ENCODE measurements around the gene PPP2R5B.

DNA sequence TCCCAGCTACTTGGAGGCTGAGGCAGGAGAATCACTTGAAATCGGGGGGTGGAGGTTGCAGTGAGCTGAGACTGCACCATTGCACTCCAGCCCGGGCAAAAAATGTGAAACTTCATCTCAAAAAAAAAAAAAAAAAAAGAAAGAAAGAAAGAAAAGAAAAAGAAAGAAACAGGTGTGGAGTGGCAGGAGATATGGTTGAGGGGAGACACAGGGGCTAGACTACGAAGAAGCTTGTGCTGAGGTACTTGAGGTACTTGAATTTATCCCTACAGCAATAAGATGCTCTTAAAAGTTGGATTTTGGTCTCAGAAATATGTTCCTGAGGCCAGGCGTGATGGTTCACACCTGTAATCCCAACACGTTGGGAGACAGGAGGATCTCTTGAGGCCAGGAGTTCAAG lies 49.6 kb downstream of the PPP2R5B start:
- no peak for TF ChIP-seq POLR2A (IDR thresholded peaks at IDR 0.05)
- TF ChIP-seq POLR2AphosphoS5 (IDR thresholded peaks at IDR 0.05; ENCODE audit: insufficient read depth in 1 of 2, low read depth in 1 of 2) = no peak
